Body of pancreas (tissue), 4 donors: ENCODE data around the gene TM4SF20.

ENCODE experiments used
- POLR2A ChIP-seq, 3 donors: fragments of 450-650 bp; IDR thresholded peaks; one replicate each; pipeline ENCODE4 v1.6.1; 2016; ENCODE audit warnings: antibody characterized with exemption in 3 of 3, mild to moderate bottlenecking in 2 of 3
- TF ChIP-seq, protein P1 (sequence below), 7 experiments: fragments of 450-650 bp in 4 of 7; fragments of 200-600 bp in 3 of 7; sonication (generic) in 3 of 7; IDR thresholded peaks; one replicate each; pipeline ENCODE4 v1.5.1; 2016 to 2019; ENCODE audit warnings: antibody characterized with exemption in 7 of 7

DNA sequence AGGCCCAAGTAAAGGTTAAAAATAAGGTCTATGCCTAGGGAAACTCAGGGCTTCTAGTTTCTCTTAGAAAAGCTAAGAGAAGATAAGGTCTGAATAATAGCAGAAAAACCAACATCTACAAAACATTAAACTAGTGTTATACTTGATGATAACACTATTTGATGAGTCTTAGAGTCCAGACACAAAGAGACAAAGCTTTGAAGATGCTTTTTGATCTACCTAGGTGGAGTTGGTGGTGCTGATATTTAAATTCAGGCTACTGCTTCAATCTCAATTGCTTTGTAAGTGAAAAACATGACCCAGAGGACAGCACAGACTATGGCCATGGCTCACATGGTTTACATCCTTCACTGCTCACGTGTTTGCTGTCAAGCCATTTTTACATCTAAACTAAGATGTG is 65.8 kb downstream of the TM4SF20 start:
- TF ChIP-seq, protein P1, sequence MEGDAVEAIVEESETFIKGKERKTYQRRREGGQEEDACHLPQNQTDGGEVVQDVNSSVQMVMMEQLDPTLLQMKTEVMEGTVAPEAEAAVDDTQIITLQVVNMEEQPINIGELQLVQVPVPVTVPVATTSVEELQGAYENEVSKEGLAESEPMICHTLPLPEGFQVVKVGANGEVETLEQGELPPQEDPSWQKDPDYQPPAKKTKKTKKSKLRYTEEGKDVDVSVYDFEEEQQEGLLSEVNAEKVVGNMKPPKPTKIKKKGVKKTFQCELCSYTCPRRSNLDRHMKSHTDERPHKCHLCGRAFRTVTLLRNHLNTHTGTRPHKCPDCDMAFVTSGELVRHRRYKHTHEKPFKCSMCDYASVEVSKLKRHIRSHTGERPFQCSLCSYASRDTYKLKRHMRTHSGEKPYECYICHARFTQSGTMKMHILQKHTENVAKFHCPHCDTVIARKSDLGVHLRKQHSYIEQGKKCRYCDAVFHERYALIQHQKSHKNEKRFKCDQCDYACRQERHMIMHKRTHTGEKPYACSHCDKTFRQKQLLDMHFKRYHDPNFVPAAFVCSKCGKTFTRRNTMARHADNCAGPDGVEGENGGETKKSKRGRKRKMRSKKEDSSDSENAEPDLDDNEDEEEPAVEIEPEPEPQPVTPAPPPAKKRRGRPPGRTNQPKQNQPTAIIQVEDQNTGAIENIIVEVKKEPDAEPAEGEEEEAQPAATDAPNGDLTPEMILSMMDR (IDR thresholded peaks at IDR 0.05) = no peak
- no peak for TF ChIP-seq POLR2A (IDR thresholded peaks at IDR 0.05)
